ENCODE results near the gene TRPV4.

DNA sequence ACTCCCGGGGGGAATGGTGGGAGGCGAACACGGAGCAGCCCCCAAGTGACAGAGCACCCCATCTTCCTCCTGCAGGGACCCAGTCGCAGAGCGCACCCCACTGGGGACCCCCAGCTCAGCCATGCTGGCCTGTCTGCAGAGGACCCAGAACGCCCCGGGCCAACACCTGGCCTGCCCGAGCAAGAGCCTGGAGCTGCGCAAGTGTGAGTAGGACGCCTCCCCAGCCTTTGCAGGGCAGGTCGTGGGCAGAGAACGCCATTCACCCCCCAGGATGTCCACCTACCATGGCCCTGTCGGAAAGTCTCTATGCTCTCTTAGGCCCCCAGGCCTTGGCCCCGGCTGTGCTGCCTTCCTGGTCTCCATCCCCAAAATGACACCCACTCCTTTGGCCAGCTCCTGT, 89.2 kb downstream of the TRPV4 start:
- TF ChIP-seq, protein P1, sequence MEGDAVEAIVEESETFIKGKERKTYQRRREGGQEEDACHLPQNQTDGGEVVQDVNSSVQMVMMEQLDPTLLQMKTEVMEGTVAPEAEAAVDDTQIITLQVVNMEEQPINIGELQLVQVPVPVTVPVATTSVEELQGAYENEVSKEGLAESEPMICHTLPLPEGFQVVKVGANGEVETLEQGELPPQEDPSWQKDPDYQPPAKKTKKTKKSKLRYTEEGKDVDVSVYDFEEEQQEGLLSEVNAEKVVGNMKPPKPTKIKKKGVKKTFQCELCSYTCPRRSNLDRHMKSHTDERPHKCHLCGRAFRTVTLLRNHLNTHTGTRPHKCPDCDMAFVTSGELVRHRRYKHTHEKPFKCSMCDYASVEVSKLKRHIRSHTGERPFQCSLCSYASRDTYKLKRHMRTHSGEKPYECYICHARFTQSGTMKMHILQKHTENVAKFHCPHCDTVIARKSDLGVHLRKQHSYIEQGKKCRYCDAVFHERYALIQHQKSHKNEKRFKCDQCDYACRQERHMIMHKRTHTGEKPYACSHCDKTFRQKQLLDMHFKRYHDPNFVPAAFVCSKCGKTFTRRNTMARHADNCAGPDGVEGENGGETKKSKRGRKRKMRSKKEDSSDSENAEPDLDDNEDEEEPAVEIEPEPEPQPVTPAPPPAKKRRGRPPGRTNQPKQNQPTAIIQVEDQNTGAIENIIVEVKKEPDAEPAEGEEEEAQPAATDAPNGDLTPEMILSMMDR (IDR thresholded peaks at IDR 0.05), result no peak
- TF ChIP-seq POLR2A (IDR thresholded peaks at IDR 0.05), result no peak

Data from uterus (tissue), 2 donors.